HL-60 (cell line): ENCODE data around the gene LCA5.

ENCODE experiments used
- CTCF ChIP-seq: IDR thresholded peaks from one replicate; pipeline ENCODE4 v1.5.1; 2011; ENCODE audit warnings: low read length, control low read depth, inconsistent platforms; ENCODE audit not compliant: insufficient read depth
- POLR2AphosphoS5 ChIP-seq: IDR thresholded peaks from 2 replicates; pipeline ENCODE4 v1.6.1; 2012; ENCODE audit warnings: low read depth
- SPI1 ChIP-seq: IDR thresholded peaks from 2 replicates; pipeline ENCODE4 v1.6.1; 2012; ENCODE audit warnings: low read depth, mild to moderate bottlenecking, borderline replicate concordance
- TF ChIP-seq, protein P1 (sequence below): IDR thresholded peaks from 2 replicates; pipeline ENCODE4 v1.6.1; 2012; ENCODE audit warnings: low read depth; ENCODE audit not compliant: insufficient replicate concordance

GRCh38 chr6:79515436-79515835, 21.8 kb downstream of the LCA5 start:
- TF ChIP-seq POLR2AphosphoS5 (no peak), CTCF (no peak), SPI1 (no peak)
- TF ChIP-seq, protein P1, sequence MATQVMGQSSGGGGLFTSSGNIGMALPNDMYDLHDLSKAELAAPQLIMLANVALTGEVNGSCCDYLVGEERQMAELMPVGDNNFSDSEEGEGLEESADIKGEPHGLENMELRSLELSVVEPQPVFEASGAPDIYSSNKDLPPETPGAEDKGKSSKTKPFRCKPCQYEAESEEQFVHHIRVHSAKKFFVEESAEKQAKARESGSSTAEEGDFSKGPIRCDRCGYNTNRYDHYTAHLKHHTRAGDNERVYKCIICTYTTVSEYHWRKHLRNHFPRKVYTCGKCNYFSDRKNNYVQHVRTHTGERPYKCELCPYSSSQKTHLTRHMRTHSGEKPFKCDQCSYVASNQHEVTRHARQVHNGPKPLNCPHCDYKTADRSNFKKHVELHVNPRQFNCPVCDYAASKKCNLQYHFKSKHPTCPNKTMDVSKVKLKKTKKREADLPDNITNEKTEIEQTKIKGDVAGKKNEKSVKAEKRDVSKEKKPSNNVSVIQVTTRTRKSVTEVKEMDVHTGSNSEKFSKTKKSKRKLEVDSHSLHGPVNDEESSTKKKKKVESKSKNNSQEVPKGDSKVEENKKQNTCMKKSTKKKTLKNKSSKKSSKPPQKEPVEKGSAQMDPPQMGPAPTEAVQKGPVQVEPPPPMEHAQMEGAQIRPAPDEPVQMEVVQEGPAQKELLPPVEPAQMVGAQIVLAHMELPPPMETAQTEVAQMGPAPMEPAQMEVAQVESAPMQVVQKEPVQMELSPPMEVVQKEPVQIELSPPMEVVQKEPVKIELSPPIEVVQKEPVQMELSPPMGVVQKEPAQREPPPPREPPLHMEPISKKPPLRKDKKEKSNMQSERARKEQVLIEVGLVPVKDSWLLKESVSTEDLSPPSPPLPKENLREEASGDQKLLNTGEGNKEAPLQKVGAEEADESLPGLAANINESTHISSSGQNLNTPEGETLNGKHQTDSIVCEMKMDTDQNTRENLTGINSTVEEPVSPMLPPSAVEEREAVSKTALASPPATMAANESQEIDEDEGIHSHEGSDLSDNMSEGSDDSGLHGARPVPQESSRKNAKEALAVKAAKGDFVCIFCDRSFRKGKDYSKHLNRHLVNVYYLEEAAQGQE = no peak
